Activated CD8-positive, alpha-beta memory T cell treated with anti-CD3 and anti-CD28 coated beads for 24 hours (primary cell): ENCODE results near the gene WAPL.

Experiments
- DNase-seq: peaks from one replicate; pipeline ENCODE4 v3.0.0-alpha.2; 2020

WAPL gene

DNA sequence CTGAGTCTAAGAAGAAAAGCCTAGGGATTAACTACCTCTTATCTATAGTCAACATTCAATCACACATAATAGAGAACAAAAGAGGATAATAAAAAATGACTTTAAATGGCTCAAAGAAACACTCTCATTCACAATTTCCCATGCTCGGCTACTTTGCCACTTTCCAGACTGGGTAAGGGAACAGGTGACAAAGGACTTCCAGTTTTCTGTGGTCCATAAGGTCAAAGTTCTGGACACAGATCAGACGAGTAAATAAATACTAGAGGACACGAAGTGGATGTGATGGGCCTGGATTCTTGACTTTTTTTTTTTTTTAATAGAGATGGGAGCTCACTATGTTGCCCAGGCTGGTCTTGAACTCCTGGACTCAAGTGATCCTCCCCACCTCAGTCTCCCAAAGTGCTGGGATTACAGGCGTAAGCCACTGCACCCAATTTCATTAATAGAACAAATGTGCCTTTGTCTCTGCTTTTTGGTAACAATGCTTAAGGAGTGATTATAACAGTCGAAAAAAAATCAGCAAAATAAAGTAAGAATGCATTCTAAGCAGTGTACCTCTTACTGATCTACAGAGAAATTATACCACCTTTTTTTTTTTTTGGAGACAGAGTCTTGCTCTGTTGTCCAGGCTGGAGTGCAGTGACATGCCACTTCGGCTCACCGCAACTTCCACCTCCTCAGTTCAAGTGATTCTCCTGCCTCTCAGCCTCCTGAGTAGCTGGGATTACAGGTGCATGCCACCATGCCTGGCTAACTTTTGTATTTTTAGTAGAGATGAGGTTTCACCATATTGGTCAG, 70.6 kb downstream of the WAPL start:
- DNase-seq = no peak

DNA sequence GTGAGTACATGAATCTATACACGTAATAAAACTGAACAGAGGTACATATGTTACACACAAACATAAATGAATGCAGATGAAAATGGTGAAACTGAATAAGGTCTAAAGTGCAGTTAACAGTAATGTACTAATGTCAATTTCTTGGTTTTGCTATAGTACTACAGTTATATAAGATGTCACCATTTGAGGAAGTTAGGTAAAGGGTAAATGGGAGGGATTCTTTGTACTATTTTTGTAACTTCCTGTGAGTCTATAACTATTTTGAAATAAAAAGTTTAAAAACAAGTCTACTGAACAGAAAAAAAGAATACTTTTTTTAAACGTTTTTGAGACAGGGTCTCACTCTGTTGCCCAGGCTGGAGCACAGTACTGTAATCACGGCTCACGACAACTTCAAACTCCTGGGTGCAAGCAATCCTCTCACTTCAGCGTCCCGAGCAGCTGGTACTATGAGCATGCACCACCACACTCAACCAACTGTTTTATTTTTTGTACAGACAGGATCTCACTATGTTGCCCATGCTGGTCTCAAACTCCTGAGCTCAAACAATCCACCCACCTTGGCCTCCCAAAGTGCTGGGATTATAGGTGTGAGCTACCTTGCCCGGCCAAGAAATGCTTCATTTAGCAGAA, 71.5 kb downstream of the WAPL start:
- no peak for DNase-seq

DNA sequence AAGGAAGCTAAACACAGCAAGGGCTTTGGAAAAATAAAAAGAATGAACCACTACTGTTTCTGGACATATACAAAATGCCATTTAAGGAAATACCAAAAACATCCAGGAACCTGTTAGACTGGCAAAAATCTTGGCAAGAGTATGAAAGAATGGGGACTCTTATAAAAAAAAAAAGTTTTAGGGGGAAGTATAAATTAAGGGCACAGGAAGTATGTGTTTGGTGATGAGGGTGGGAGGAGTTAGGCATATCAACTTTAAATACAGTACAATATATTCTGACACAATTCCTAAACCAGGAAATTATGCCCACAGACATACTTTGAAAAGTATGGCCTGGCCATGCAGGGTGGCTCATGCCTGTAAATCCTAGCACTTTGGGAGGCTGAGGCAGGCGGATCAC, 74.2 kb downstream of the WAPL start:
- DNase-seq = no peak

DNA sequence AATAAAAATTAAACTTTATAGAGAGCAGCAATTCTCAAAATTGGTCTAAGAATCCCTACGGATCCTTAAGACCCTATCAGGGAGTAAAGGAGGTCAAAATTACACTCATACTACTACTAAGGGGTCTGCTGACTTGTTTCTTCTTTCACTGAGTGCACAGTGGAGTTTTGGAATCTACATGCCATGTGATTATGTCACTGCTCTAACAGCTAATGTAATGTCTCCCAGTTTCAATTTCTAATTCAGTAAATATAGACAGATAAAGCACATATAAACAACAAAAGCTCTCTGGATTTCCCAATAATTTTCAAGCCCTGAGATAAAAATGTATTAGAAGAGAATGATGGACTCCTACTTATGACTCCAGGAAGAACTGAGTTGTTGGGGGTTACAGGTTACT, 74.6 kb downstream of the WAPL start:
- DNase-seq = no peak

DNA sequence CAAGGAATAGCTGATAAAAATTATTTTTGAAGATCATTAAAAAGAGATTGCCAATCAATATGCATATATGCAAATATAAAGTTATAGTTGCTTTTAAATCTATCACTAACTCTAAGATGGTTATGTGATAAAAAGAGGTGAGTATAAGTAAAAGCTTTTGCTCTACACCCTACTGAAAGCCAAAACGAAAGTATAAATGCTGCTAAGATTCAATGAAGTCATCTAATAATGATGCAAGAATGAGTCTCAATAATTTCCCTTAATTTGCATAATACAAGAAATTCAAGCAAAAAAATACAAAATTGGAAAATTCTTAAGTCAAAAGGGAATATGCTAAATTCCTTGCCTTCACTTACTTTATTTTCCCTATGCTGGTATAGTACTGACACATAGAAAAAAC, 75.2 kb downstream of the WAPL start:
- DNase-seq = no peak

DNA sequence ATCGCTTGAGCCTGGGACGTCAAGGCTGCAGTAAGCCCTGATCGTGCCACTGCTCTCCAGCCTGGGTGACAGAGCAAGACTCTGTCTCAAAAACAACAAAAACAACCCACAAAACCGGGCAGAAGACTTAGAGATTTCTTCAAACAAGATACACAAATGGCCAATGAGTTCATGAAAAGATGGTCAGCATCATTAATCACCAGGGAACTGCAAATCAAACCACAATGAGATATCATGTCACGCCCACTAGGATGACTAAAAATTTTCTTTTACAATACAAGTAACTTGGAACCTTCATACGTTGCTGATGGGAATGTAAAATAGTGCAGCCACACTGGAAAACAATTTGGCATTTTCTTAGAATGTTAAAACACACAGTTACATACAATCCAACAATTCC, 77.7 kb downstream of the WAPL start:
- DNase-seq = no peak

DNA sequence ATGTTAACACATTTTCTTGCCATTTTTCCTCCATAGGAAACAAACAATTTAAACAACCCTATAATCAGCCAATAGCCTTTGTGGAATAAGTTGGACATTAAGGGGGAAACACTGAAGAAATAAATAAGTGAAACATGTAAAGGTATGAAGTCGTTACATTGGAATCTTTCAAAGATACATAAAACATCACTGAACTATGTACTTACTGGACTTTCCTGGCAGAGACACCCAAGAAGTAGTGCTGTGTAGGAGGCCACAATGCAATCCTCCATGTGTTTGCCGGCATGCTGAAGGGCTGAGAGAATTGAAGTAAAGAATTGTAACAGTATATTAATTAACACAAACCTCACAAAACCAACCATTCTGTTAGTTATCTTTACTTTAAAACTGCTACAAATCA, 78.5 kb downstream of the WAPL start:
- DNase-seq = no peak

DNA sequence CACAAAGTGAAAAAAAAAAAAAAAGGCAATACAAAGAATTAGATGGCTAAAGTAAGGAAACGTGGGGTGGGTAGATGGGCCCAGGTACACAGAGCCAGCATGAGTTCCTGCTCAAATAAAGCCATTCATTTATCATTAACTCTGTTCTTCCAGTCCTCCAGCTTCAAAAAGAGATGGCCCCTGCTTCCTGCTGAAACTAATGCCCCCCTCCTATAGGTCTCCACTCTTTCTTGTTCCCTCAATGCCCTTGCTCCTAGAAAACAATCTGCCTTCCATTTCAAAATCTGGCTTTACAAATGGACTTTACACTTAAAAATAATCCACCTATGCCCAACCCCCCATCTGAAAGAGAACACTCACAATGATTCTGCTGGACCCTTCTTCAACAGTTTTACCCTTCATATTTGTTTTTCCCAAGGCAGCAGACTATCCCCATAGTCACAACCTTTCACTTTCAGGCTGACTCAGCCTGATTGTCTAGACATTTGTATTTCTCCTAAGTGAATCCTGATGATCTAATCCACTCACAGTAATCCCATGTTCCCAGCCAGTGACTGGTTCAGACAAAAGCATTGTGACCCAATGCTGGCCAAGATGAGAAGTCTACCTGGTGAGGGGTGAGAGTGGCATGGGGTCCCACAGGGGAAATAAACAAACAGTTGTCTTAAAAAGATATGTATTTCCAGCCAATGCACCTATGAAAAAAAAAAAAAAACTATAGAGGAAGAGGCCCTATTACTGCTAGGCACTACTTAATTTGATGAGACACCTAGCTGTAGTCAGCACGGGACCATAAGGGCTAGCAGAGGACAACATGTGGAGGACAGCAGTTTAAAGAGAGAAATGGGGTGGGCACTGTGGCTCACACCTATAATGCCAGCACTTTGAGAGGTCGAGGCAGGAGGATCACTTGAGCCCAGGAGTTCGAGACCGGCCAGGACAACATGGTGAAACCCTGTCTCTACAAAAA, 80.4 kb downstream of the WAPL start:
- no peak for DNase-seq

DNA sequence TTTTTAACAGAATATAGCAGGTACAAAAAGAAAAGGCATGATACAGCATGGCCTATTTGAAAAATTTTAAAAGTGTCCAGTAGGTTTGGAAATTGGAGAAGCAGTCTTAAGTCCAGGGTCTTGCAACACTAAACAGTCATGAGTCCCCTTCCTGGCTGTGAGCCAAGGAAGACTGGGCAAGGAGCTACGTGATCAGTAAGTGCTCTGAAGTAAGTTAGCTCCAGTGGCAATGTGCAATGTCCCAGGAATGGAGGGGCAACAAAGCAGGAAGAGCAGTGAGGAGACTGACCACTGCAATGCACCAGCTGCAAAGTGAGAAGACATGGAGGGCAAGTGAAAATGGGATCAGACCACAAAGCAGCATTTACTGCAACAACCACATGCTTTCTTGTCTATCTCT, 82.0 kb downstream of the WAPL start:
- no peak for DNase-seq

DNA sequence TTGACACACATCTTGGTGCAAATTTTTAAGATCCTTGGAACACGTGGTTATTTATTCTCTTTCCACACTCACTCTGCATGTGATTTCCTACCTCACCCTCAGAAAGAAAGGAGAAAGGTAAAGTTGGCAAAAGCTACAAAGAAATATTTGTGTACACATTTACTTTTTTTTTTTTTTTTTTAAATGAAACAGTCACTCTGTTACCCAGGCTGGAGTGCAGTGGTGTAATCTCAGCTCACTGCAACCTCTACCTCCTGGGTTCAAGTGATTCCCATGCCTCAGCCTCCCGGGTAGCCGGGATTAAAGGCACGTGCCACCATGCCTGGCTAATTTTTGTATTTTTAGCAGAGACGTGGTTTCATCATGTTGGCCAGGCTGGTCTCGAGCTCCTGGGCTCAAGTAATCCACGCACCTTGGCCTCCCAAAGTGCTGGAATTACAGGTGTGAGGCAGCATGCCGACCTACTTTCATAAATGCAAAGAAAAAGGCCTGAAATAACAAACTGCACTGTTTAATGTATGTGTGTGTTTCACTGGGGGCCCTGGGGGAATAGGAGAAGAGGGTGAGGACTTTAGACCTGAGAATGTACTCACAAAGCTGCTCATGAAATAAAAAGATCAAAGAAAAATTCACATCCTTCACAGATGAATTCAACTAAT, 83.4 kb downstream of the WAPL start:
- DNase-seq = no peak

DNA sequence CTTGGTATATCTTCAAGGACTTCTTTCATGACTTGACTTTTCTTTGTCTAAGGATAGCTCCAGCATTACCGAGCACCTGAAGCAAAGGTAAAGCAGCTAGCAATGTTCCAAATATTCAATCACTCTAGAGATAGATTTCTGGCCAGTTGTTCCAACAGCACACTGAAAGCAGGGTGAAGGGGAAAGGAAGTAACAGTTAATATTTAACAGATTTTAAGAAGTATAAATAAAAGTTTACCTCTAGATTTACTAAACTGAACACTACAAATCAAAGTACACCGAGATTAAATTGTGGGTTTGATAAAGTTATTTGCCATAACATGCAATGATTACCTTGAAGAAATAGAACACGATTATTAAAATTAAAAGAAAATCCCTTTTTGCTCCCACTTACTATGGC, 84.1 kb downstream of the WAPL start:
- DNase-seq = no peak

DNA sequence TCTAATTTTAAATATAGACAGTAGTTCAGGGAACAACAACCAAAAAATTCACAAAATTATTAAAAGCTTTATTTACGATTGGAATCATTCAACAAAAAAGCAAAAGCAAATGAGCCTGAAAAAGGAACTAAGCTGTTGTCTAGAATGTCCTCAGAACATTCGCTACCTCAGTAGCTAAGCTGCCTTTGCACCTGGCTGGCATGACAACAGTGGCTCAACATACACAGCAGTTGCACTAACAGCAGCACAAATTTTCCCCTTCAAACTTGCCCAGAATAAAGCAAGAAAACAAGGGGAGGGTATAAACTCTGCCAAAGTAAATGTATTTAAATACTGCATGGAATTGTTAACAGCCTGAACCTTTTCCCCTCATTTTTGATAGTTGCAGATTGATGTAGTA, 84.6 kb downstream of the WAPL start:
- no peak for DNase-seq

DNA sequence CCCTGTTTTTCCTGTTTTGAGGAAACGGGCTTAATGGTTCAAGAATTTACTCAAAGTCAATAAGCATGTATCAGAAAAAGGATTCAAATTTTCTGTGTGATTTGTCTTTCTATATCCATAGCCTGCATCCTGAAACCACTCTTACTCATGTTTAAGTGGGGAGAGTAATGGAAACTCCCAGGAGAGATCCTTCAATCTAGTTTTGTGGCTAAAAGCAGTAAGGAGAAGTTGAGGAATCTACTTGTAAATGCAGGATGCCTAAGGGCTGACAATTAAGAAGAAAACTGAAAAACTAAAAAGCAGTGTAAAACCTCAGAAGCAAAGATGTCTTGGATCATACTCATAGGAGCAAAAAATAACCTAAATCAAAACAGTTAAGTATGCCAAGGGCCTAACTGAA, 86.9 kb downstream of the WAPL start:
- no peak for DNase-seq

DNA sequence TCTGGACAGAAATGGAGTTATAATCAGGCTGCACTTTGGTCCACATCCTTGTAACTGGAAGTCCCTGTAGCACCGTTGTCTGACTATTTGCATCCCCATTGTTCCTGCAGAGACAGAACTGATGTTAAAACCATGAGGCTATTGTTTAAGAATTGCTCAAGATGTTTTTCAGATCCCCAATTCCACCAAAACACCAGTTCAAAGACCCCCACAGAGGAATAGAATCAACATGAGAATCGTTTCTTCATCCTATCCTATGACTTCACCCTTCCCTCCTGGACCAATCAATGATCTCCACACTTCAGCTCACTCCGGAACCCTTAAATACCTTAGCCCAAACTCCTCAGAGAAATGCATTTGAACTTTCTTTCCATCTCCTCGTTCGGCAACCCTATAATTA, 97.9 kb downstream of the WAPL start:
- DNase-seq = no peak

DNA sequence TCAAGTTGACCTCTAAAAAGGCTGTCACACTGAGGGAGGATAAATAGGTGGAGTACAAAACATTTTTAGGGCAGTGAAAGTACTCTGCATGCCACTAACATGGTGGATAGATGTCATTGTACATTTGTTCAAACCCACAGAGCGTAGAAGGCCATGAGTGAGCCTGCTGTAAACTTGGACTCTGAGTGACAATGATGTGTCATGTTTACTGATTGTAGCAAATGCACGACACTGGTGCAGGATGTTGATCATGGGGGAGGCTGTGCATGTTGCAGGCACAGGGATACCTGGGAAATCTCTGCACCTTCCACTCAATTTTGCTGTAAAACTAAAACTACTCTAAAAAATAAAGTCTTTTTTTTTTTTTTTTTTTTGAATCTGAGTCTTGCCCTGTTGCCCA, 102.5 kb downstream of the WAPL start:
- no peak for DNase-seq

DNA sequence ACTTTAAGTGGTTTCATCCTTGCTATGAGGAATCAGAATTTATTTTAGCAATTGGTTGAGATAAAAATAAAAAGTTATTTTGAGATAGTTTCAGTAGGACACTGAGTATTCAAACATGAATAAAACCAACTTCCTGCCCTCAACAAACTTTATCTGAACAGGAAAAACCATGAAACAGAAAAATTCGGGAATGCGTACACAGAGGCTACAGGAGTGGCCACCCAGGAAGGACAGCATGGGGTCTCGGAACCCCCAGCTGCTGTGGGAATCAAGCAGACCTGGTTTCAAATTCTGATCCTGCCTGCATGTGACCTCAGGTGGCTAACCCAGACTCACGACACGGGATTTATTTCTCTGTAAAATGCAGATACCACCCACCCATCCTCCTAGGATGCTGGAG, 106.0 kb downstream of the WAPL start:
- no peak for DNase-seq

DNA sequence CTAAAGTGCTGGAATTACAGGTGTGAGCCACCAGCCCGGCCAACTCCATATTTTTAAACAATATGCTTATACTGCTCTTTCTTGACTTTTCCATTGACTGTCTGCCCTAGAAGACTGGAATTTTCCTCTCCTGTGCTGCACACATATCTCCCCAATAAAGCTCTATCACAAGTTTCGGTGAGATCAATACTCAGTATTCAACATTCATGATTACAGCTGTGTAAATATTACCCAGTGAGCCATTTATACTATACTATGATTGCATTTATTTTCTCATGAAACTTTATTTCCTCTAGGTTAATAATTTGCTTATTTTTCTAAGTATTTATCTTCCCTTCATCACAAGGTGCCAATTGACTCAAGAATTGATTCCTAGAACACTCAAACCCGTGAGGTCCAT, 106.5 kb downstream of the WAPL start:
- DNase-seq = no peak

DNA sequence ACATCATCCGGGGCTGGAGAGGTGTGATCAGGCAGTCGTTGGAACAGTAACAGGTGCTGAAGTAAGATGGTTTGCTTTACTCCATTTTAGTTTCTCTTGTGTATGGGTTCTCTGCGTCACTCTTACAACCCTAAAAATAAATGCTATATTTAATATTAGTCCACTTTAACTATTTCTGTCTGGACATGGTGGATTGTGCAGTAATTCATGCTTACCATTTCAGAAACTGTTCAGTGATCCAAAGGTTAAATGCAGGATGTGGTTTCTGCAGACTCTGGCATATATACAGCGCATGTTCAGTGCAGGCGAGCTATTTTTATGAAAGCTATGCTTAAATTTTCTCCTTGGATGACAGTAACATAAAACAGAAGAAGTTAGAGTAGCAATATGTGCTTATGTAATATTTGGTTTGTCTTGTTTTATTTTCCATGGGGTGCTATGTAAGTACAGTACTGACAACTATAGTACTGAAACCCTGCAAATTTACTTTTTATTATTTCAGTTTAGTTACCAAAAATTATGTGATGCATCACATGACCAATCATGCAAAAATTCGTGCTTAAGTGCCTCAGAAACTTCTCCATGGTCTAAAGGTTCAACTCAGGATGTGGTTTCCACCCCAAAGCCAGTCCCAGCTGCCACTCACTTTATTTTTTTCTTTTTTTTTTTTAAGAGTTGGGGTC, 108.4 kb downstream of the WAPL start:
- no peak for DNase-seq

DNA sequence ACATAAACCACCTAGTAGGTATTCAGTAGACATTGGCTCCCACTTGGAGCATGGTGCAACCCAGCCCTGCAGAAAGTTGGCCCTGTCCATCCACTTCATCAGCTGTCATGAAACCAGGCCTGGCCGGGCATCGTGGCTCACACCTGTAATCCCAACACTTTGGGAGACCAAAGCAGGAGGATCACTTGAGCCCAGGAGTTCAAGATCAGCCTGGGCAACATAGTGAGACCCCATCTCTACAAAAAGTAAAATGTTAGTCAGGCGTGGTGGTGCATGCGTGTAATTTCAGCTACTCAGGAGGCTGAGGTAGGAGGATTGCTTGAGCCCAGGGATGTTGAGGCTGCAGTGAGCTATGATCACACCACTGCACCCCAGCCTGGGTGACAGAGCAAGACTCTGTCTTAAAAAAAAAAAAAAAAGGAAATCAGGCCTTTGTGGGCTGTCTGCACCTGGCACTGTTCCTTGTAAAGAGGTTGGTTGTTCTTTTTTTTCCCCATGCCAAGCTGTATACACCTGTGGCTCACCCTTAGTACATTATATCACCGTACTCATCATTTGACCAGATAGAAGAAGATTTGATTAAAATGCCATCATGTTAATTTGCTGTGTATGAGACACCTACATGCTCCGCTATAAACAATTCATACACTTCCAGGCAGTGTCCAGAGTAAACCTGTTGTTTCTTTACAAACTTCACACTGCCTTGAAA, 109.6 kb downstream of the WAPL start:
- DNase-seq = no peak

DNA sequence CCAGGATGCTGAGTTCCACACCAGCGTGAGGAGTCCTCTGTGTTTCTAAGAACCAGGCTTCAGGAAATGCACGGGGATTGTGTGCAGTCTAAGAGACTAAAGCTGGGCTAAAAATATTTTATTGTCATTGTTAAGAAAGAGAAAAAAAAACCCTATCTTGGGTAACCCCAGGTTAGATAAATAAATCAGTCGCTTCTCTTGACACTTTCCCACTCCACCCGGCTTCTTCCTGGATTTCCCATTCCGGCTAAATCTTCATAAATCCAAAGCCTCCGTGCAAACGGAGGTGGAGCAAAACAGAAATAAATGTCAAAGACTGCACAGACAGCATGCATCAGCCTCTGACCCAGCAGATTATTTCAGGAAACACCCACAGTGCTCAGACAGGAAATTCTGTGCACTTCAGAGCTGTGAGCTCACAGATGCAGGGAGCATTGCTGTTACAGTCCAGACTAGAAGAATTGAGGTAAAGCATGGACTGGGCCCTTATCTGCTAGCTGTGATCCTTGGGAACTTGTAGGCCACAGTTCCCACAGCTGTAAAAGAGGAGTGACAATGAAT, 110.2 kb downstream of the WAPL start:
- peak; percentile 70 for DNase-seq

DNA sequence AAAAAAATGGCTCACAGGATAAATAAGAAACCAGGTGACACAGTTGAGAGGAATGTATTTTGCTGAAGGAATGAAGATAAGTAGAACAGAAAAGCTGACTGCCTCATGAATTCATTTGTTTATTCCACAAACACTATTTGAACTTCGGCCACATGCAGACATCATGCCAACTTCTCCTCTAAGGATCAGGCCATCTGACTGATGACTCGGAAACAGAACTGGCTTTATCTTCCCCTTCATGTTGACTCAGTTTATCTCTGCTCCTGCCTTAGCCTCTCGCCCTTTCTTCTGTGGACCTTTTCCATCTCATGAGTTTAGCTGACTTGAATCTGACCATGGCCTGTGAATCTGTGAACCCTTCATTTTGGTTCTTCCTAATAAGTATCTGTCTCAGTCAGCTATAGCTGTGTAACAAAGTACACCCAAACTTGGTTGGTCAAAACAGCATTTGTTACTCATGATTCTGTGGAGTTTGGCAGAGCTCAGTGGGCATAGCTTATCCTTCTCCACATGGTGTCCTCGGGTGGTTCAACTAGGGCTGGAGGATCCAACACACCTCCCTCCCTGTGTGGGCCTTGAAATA, 111.0 kb downstream of the WAPL start:
- no peak for DNase-seq
